GM19351 (cell line): ENCODE measurements around the gene SLC7A14.

Experiments
- ATAC-seq: cut with Tn5 transposase; IDR thresholded peaks from one replicate; pipeline ENCODE4 v1.9.1; 2021; ENCODE audit warnings: mild to moderate bottlenecking, moderate library complexity; ENCODE audit not compliant: unreplicated experiment

SLC7A14 gene

GRCh38 chr3:170499562-170500156 is 86.2 kb downstream of the SLC7A14 start:
- ATAC-seq = peak; percentile 81

- no peak for ATAC-seq
Measured at GRCh38 chr3:170497207-170498095, 88.4 kb downstream of the SLC7A14 start.

DNA sequence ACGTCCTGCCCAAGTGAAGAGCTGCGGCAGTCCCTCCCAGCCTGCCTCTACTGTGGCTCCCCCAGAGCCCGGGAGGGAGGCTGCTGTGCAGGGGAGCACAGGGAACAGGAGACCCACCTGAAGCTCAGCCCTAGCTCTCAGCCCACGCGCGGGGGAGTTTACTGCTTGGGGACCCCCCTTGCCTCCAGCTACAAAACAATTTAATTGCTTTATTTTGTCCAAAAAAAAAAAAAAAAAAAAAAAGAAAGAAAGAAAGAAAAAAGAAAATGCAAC is 89.1 kb downstream of the SLC7A14 start:
- ATAC-seq = no peak

DNA sequence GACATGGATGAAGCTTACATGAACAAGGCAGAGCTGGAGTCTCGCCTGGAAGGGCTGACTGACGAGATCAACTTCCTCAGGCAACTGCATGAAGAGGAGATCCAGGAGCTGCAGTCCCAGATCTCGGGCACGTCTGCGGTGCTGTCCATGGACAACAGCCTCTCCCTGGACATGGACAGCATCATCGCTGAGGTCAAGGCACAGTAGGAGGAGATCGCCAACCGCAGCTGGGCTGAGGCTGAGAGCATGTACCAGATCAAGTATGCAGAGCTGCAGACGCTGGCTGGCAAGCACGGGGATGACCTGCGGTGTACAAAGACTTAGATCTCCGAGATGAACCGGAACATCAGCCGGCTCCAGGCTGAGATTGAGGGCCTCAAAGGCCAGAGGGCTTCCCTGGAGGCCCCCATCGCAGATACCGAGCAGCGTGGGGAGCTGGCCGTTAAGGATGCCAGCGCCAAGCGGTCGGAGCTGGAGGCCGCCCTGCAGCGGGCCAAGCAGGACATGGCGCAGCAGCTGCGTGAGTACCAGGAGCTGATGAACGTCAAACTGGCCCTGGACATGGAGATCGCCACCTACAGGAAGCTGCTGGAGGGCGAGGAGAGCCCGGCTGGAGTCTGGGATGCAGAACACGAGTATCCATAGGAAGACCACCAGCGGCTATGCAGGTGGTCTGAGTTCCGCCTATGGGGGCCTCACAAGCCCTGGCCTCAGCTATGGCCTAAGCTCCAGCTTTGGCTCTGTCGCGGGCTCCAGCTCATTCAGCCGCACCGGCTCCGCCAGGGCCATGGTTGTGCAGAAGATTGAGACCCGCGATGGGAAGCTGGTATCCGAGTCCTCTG is 89.6 kb downstream of the SLC7A14 start:
- no peak for ATAC-seq

- no peak for ATAC-seq
Measured at GRCh38 chr3:170494766-170495165, 91.1 kb downstream of the SLC7A14 start.

GRCh38 chr3:170493712-170494182 is 92.1 kb downstream of the SLC7A14 start:
- ATAC-seq = no peak

DNA sequence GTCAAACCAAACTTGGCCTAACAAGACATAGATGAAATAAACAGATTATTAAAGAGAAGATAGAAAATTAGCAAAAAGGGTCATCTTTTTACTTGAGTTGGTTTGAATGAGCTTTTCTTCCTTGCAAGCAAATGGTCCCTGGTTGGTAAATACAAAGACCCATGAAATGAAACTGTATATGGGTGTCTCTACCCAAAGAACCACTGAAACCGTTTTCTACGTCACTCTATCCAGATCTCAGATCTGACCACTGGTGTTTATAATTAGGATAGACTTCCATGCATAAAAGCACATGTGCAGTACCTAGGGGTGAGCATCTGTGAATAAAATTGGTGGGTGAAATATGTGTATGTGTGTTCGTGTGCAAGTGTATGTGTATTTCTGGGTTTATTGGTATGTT is 94.0 kb downstream of the SLC7A14 start:
- ATAC-seq = no peak

DNA sequence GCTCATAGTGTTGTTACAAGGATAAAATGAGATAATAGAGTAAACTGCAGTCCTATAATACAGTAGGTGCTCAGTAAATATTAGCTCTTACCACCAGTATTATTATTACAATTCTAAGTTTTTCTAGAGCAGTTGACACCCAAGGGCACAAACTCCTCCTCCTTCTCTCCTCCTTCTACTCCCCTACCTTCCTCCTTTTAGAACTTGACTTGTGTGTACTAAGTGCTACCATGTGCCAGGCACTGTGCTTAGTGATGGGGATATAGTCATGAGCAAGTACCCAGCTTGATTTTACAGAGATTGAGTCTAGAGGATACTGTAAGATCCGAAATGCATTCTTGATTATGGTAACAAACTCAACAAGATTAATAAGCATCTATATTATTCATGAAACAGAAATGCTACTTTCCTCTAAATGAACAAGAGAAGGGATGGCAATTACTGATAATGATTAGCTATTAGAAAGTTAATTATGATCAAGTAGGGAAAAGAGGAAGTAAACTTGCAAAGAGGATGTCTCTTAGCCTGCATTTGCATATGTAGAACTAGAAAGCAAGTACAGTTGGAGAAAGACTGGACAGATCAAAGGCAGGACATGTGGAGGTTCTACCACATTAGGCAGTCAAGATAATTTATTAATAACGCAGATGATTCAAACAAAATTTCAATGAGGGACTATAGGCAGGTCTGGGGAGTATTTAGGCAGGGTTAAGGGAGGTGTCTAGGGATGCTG is 94.9 kb downstream of the SLC7A14 start:
- peak; percentile 72 for ATAC-seq

GRCh38 chr3:170488802-170489201 is 97.1 kb downstream of the SLC7A14 start:
- ATAC-seq = no peak

GRCh38 chr3:170487031-170487430 is 98.8 kb downstream of the SLC7A14 start:
- ATAC-seq = no peak

DNA sequence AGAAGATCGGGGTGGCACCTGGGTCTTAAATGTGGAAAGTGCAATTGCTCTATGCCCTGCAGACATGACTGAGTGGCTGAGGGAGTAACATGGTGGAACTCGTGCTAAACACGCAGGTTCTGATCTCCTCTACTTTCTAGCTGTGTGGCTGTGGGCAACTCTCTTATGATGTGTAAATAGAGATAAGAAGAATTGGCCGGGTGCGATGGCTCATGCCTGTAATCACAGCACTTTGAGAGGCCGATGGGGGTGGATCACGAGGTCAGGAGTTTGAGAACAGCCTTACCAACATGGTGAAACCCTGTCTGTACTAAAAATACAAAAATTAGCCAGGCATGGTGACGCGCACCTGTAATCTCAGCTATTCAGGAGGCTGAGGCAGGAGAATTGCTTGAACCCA is 99.5 kb downstream of the SLC7A14 start:
- no peak for ATAC-seq

GRCh38 chr3:170485696-170486095 is 100.2 kb downstream of the SLC7A14 start:
- no peak for ATAC-seq

- ATAC-seq = no peak
Measured at GRCh38 chr3:170485294-170485693, 100.6 kb downstream of the SLC7A14 start.

DNA sequence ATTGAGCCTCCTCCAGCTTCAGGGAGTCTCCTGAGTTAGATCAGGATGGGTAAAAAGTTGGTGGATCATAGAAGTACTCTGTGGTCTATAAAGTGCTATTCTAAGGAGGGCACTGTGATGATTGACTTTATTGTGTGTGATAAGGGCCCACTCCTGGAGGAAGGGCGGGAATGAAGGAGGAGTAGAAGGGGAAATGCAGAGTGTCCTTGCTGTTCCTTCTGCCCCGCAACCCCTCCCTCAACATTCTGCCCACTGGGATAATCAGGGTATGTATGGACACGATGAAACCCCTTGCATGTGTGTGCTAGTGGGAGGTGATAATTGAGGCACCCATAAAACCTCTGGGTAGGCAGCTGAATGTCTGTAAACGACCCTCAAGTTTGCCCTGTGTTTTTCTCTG is 101.0 kb downstream of the SLC7A14 start:
- ATAC-seq = no peak

- no peak for ATAC-seq
Measured at GRCh38 chr3:170483485-170484262, 102.2 kb downstream of the SLC7A14 start.

- no peak for ATAC-seq
Measured at GRCh38 chr3:170482199-170482598, 103.7 kb downstream of the SLC7A14 start.

DNA sequence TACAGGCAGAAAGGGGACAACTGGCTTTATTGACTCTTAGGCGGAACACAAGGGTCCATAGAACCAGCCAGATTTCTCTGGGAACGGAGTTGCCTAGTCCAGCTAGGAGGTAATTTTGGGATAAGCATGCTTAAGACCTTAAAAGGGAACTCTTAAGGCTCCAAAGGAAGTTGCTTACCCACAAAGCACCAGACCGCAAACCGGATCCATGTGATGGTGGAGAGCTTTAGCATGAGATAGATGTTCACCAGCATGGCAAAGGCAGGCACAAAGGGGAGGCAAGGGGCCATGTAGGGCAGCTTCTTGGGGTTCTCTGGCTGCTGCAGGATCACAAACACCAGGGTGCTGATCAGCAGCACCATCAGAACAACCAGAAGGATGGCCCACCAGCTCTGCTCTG is 105.8 kb downstream of the SLC7A14 start:
- ATAC-seq = no peak

GRCh38 chr3:170477395-170477794 is 108.5 kb downstream of the SLC7A14 start:
- ATAC-seq = no peak

DNA sequence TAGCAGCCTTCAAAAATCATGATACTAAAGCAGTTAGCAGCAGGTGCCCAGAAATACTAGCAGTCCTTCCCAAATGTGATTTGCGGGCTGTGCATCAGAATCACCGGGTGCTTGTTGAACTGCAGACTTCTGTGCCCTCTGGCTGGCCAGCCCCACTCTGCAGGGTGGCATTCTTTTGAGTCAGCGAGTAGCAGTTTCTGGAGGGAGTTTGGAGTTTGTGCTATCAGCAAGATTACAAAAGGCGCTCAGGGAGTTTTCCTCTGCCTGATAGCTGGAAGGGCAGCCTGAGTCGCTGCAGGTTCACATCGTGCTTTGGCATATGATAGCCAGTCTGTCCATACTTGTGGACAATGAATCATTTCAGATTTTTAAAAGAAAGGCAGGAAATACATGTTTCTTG is 109.6 kb downstream of the SLC7A14 start:
- ATAC-seq = no peak

DNA sequence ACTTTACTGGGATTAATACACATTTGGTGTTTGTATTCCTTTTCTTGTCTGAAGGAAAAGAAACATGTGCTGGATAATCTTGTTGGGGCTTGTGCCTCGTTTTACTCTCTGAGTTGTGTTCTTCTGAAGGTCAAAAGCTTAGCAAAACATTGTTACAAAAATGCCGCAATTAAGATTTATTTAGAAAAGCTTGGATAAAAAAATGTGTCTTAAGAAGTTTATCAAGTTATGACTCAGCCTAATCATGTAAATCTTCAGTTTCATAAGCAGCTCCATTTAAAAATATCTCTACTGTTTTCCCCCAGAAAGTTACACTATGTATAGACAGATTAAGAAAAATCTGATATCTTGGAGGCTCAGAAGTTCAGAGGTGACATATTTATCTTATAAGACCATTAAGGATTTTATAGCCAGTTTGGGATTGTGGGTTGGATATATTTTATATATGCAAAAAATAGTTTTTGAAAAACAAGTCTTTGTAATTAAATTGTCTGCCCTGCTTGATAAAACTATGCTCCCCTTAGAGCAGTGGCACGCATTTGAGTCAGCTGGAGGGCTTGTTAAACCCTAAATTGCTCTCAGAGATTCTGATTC is 110.7 kb downstream of the SLC7A14 start:
- ATAC-seq = no peak
